ENCODE measurements around the gene HOXA9.
A peak's percentile ranks its signal among the peaks of the same experiment; 100 is the strongest.

The HOXA9 gene

DNA sequence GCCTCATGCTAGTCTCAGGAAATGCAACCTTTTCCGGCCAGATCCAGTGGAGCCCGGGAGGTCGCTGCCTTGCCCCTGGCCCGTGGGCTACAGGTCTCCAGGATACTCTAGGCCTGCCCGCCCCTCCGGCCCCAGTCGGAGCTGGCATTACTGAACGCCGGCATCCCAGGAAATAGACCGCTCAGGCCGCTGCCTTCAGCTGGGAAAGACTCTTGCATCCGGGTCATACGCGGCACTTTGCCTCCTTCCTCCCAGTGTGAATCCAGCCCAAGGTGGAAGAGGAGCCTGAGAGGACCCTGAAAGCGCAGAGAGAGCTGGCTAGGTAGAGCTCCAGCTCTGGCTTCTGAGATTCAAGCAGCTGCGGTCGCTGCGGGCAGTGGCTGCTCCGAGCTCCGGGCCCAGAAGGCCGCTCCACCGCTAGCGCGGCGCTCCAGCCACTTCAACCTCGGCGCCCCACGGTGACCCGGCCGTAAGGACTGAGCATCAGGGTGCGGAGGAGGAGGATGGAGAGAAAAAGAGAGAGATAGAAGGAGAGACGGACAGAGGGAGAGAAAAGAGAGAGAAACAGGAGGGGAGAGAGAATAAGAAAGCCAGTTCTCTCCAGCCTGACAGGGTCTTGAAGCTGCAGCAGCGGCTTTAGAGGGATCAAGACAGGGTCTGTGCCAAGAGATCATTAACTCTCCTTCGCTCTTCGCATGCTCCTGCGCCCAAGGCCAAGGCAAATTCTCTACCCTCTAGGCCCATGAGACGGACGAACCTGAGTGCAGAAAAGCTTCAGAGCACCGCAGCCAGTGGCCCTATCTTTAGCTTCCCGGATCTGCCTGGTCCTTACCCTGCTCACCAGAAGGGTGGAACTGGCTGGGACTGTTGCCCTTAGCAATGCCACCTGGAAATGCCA lies 10.5 kb upstream of the HOXA9 start:
- no peak for DNase-seq

DNA sequence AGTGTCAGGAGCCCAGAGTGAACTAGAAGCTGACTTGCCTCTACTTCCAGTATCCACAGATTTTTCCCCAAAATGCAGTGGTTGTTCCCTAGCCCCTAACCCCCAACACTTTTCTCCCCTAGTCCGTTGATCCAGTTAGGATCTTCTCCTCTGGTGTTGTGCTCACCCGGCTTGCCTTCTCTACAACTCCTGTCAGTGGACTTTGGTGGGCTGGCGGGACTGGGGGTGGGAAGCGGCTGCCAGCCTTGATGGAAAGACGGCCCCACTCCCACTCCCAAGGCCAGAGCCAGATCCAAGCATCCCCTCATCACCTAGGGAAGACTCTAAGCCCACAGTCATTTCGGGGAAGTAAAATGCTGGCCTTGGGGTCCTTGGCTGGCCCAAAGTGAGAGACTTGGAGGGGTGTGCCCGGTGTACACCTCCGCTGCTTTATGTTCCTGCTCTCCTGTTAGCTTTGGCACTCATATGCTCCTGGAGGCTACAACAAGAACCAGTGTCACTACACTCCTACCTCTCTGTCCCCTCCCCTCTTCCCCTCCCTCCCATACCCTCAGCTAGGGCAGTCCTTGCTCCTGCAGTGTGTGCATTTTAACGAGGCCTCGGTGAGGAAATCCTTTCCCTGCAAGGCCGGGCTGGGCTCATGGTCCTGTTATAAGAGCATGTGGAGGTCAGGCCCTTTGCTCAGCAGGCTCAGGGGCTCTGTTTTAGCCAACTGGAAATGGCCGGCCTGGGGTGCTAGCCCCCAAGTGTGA lies 9.7 kb upstream of the HOXA9 start:
- no peak for DNase-seq

DNA sequence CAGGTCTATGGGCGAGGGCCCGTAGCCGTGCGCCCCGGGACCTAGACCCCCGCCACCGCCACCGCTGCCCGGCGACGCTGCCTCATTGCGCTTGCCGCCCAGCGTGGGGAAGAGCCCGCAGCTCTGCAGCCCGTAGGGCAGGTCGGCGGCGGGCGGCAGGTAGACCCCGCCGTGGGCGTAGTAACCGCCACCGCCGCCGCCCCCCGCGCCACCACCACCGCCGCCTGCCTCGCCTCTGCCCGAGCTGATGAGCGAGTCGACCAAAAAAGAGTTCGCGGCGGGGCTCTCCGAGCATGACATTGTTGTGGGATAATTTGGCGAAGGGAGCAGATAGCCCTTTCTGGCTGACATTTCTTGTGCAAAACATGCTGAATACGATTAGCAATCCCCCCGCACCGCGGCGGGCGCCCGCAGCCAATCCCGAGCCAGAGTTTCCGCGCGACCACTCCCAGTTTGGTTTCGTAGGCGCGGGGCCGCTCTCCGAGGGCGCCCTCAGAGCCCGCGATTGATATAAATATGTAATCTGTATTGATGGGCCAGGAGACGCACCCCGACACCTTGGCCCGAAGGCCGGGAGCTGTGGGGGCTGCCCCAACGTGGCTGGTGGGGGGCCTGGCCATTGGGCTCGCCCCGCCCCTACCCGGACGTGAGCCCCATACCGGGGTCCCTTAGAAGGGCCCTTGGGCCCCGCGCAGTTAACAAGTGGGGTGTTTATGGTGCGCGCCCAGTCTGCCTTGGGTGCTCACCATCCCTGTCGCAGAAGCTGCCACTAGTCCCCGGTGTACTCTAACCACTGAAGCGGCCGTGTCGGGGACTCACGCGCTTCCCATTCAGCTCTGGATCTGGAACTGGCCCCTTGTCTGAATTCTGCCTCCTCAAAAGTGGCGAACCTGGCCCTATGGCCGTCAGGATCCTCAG lies 8.9 kb upstream of the HOXA9 start, which contains the start of gene HOXA10:
TSS of gene HOXA10 (minus strand) at position 365 of the 918 bp plus-strand sequence. CDS start at position 351, 14 bp downstream.
- DNase-seq: peak; percentile 25

DNA sequence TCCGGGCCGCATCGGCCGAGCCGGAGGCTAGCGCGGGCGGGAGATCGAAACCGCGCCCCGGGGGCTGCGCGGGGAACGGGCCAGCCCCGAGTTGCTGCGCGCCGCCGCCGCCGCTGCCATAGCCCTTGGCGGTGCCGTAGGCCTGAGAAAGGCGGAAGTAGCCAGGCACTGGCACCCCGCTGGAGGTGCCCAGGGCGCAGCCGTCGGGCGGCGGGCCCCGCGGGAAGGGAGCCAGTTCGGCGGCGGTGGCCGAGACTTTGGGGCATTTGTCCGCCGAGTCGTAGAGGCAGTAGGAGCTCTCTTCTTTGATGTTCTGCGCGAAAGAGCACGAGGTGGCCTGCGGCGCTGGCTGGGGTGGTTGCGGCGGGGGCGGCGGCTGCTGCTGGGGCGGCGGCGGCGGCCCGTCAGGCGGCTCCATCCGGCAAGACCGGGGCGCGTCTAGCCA lies 8.2 kb upstream of the HOXA9 start:
- DNase-seq: no peak

DNA sequence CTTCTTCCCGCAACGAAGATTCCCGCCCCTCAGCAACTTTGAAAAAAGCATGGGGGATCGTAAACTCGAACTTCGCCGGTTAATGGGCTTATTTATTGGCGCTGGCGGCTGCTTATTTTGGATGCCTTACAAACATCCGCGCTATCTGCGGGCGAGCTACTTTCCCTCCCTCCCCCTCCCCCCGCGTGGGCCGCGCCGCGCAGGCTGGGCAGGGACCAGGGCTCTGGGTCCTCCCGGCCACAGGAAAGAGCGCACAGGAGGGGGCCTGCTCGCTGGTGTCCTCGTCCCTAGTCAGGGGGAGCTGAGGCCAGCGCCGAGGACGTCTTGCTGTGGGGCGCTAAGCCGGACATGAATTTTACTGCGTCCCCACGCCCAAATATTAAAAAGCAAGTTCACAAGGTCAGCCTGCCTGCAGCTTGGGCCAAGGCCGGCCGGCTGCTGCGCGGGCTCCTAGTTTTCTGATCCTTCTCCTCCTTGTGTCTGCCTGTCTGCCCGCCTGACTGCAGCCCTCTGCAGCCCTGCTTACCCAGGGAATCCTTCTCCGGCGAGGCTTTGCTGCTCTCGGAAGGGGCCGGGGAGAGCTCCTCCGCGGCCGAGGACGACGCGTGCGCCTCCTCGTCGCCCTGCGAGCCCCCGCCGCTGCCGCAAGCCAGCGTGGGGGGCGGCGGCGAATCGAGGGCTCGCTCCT lies 7.6 kb upstream of the HOXA9 start:
- DNase-seq: peak; percentile 12

DNA sequence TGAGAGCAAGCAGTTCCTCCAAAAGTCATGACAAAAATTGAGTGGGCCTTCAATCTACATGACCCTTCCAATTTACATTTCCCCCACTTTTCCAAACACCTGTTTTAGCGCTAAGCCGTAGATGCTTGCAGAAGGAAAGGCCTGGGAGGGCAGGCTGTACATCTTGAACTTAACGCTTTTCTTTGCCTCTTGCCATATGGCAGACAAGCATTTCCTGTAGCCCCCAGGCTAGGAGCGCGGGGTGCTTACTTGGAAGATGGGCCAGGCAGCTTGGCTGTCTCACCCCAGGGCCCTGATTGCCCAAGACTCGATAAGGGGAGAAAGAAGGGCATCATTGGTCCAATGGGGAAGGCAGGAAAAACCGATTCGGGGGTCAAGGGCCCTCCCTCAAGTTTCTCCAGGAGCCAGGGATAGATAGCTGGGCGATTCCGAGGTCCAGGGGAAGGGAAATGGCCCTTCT lies 7.0 kb upstream of the HOXA9 start:
- DNase-seq: no peak

DNA sequence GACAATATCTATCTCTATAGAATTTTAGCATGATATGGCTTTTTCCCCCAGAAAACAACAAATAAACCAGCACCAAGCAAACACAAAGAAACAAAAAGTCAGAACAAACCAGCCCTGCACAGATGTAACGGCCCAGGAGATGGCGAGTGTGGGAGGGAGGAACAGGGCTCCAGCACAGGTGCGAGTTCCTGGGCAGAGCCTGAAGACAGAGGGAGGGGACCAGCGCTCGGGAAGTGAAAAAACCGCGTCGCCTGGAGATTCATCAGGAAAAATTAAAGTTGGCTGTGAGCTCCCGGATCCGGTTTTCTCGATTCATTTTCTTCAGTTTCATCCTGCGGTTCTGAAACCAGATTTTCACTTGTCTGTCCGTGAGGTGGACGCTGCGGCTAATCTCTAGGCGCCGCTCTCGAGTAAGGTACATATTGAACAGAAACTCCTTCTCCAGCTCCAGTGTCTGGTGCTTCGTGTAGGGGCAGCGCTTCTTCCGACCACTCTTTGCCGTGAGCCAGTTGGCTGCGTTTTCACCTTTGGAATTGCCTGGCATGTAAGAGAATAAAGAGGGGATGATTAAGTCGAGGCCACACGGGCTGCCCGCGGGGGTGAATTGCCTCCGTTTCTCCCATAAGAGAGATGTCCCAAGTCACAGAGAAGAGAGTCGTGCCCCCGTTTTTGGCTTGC lies 6.4 kb upstream of the HOXA9 start:
- peak; percentile 34 for DNase-seq

DNA sequence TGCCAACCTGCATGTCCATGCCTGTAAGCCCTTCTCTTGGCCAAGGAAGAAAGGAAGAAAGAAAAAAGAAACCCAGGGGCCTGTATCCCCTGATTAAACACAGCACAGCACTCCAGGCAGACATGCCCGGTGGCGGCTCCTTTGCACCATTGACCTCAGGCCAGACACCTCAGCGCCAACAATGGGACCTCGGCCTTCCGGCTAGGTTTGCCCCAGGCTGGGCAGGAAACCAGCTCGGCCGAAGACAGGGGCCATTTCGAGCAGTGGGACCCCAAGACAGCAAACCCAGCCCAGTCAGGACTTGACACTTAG lies 5.9 kb upstream of the HOXA9 start:
- no peak for DNase-seq

DNA sequence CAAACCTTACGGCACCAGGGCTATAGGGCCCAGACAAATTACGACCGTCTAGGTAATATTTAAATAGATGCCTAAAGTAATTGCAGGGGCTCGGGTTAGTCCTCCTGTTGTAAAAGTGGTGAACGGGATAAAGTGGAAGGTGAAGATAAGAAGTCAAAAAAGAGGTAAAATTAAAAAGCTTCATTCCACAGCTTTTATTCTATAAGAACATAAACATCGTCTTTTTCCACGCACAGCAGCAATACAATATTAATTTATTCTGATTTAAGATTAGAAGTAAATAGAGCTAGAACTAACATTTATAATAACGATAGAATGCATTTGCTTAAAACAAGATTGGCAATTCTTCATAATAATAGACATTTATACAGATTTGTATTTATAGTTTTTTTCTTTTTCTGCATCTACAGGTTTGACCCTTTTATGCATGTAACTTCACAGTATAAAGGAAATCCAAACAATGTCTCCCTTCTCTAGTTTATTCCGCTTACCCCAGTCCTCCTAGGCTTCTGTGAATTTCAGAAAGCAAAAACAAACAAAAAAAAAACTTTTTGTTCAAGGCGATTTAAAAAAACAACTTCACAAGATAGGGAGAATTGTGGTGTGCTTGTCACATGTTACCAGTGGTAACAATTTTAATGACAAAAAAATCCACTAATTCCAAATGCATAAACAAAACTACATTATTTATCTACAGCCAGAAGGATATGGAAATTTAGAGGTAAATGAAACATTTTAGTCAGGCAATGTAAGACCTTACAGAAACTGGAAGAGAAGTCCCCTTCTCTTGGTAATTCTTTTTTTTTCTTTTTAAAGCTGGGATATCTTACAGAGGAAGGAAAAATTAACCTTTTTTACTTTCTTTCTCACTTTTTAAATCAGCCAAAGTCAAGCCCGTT lies 5.3 kb upstream of the HOXA9 start:
- no peak for DNase-seq

DNA sequence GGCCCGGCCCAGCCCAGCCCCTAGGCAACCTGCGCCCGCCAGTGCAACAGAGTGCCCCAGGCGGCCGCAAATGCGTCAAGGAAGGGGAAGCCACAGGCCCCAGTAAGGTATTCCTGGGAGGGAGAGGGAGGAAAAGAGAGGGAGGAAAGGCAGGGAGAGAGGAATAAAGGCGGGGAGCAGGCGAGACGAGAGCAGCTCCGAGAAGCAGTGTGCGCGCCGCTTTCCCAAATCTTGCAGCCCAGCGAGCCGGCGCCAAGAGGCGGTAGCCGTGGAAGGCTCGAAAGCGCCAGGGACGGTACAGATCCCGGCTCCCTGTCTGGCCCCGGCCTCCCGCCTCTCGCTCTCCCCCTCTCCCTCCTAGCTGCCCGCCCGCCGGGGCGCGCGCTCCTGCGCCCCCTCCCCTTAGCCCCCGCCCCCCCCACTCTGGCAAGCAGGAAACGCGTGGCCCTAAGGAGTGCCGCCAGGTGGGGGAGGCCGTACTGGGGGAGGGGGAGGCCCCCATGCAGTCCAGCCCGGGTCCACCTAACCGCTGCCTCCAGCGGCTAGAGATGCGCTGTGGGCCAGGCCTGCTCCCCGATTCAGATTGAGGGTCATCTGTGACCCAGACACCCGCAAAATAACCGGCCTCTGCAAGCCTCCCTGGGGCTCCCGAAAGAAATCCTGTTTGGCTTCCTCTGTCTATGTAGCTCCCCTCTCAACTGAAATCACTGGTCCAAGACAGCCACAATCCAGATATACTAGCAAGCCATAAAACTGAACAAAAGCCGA lies 4.5 kb upstream of the HOXA9 start:
- DNase-seq: peak; percentile 58

DNA sequence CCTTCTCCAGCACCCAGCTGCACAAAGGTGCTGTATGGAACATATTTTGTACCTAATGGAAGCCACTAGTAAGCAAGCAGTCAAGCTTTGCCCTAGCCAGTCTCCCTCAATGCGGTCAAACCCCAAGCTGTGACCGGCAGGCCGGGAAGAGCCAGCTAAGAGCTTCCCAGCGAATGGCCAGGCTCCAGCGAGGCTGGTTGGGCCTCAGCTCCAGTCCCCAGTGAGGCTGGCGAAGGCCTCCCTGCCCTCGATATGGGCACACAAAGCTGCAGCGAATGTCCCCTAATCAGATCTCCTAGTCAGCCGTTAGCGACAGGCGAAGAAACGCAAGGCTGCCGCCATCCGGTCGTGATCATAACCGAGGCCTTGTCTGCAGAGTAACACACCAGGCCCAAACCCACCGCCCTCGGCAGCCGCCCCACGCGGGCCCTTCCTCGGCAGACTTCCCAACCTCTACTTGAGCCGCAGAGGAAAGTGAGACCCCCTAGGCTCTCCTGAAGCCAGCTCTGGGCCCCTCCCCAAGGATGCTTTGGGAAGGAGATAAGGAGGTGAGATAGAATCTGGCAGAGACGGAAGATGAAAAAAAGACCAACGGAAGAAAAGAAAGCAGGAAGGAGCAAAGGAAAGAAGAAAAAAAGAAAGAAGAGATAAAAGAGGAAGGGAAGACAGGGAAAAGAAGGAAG lies 3.1 kb upstream of the HOXA9 start:
- DNase-seq: peak; percentile 54

DNA sequence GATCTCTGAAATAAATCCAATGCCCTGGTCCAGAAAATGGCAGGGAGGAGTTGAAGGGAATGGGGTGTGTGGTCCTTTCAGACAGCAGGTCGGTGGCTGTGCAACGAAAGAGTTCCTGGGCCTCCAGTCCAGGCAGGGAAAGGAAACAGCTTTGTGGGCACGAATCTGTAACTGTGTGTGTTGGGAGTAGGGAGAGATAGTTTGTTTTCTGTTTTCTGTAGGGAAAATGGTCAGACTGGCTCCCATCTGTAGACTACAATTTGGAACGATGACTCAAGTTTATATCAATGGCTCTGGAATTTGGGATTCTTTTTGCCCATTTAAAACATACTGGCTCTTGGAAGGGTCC lies 2.6 kb upstream of the HOXA9 start:
- no peak for DNase-seq

DNA sequence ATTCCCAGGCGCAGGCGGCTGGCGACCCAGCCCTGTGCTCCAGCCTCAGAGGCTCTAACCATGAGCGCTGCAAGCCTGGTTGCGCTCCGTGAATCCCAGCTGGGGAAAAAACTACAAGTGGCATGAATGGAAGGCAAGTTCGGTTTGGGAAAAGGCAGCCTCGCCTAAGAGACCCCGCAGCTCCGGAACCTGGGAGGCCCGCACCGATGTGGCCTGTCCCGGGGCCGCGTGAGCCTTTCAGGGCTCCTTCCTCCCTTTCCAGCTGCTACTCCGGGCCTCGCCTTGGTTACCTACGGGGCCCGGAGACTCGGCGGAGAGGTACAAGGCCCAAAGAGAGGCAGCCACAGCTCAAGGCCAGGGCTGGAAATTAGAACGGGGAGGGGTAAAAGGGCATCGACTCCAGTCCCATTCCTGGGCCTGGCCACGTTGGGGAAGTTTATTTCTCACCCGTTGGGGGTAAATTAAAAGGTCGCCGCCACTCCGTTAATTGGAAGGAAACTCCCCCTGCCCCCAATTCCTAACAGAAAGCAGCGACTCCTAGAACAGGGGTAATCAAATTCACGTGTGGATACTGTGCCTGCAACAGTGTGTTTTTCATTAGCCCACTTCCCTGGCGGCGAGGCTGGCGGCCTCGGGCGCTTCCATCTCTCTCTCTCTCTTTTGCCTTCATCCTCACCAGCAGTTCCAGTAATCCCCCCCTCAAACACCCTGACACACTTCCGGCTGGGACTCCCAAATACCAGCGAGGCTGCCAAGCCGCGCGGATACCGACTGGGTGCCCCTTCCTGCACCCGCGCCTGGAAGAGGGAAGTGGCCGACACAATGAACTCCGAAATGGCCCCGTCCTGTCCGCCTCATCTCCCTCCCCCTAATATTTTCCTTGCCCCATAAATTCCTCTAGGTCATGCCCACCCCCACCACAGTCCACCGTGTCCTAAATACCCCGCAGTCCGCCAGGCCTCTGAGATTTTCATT lies 1.5 kb upstream of the HOXA9 start:
- no peak for DNase-seq

DNA sequence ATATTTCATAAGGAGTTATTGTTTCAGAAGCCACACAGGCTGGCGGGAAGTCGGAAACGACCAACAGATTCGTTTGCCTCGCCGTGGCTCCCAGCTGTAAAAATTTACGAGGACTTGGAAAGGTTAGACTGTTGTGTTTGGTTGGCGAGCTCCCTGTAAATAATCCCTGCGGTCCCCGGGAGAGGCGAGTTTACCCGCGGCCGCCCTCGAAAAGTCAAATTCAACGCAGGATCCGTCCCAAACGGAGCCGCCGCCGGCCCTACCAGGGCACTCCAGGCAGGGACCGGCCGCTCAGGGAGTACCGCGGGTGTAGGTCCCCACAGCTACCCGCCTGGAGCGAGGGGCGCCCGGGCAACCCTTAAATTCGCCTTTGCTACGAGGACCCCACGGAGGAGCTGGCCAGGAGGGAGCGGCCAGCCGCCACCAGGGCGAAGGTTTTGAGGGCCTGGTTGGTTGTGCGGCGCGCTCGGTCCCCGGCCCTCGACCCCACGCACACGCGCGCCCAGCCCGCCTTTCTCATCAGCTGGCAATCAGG lies 726 bp upstream of the HOXA9 start:
- DNase-seq: no peak

DNA sequence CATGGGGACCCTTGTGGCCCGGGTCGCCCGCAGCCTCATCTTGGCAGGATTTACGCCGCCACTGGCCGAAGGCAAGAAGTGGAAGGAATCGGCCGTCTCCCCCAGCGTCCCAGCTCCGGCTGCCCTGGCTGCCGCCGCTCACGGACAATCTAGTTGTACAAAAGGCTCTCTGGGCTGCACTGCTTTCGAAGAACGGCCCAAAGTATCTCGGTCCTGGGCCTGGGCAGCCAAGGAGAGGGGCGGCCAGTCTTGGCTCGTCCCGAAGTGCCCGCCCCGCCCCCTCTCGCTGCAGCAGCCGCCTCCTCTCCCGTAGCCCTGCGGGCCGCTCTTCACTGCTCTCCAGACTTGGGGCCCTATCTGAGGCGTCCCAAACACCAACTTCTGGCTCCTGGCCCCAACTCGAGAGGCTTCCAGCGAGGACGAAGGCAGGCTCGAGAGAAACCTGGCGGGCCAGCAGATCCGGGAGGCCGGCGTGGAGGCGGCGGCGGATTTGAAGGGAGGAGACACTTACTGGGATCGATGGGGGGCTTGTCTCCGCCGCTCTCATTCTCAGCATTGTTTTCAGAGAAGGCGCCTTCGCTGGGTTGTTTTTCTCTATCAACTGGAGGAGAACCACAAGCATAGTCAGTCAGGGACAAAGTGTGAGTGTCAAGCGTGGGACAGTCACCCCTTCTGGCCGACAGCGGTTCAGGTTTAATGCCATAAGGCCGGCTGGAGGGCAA lies 809 bp downstream of the HOXA9 start:
- no peak for DNase-seq

DNA sequence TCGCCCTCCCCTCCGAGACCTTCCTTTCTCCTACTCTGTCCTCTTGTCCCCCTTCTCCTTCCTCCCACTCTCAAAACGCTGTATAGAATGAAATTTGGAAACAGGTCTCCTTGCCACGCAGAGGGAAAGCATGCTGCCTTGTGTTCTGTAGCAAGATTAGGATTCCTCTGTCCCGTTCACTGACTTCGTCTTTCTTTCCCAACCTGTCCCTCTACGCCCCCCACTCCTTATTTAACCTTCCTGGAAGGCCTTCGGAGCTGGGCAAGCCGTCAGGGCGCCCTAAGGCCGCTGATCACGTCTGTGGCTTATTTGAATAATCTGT lies 1.3 kb downstream of the HOXA9 start:
- DNase-seq: no peak
